Kidney epithelial cell (primary cell): ENCODE data around the gene HOXD3. TPM values are rescaled to one million over a fixed set of nuclear protein-coding genes. Genes with fewer than 3 reads are reported as not detected.
A peak's percentile ranks its signal among the peaks of the same experiment; 100 is the strongest.

Experiments
- DNase-seq: peaks from one replicate; pipeline ENCODE4 v3.0.0-alpha.2; 2010; ENCODE audit warnings: low read depth
- H3K27me3 ChIP-seq: 2 replicates; pipeline ENCODE4 v1.6.0; 2011; ENCODE audit warnings: low read length; ENCODE audit not compliant: control insufficient read depth, insufficient read depth
- H3K36me3 ChIP-seq: 2 replicates; pipeline ENCODE4 v1.5.1; 2011; ENCODE audit warnings: low read length; ENCODE audit not compliant: control insufficient read depth, insufficient read depth
- H3K4me3 ChIP-seq: 2 replicates; pipeline ENCODE4 v1.5.1; 2011; ENCODE audit warnings: low read depth, mild to moderate bottlenecking, control low read depth, low read length
- CTCF ChIP-seq: IDR thresholded peaks from 2 replicates; pipeline ENCODE4 v1.5.1; 2011; ENCODE audit warnings: mild to moderate bottlenecking, moderate library complexity, low read length, control low read depth, inconsistent platforms; ENCODE audit not compliant: insufficient read depth, poor library complexity, severe bottlenecking
- total RNA-seq: library from RNA; depleted of rRNA; stranded (reverse); fragments of >200 nt; gene quantifications from 2 replicates; pipeline ENCODE4 v1.2.3, GENCODE V29; 2015

The HOXD3 gene
- total RNA-seq, 1 donor from 2014 or later, result 5.4 TPM

GRCh38 chr2:176115883-176116813, 41.0 kb upstream of the HOXD3 start, which contains the start of gene HOXD10:
TSS of gene HOXD10 (plus strand) at chr2:176116778. CDS start at chr2:176116834, 56 bp downstream.
- peak within 1 kb of the TSS; percentile 65 for H3K4me3 ChIP-seq
- peaks cover 2% of the 10 kb centered on the region for H3K27me3 ChIP-seq
- DNase-seq, result peak; percentile 82
- peak; percentile 57 for TF ChIP-seq CTCF
- H3K36me3 ChIP-seq, result no peaks in the 10 kb centered on the region

- peak overlapping the region; percentile 65 for H3K4me3 ChIP-seq
- TF ChIP-seq CTCF, result no peak
- peaks cover 2% of the 10 kb centered on the region for H3K27me3 ChIP-seq
- no peak for DNase-seq
- H3K36me3 ChIP-seq, result no peaks in the 10 kb centered on the region
These were observed 39.8 kb upstream of the HOXD3 start for GRCh38 chr2:176117162-176117822.

- peaks cover 2% of the 10 kb centered on the region for H3K27me3 ChIP-seq
- H3K36me3 ChIP-seq, result no peaks in the 10 kb centered on the region
- TF ChIP-seq CTCF, result no peak
- no peak for DNase-seq
- peak overlapping the region; percentile 65 for H3K4me3 ChIP-seq
These were observed 39.2 kb upstream of the HOXD3 start for GRCh38 chr2:176117823-176118371.

GRCh38 chr2:176118601-176119339, 38.3 kb upstream of the HOXD3 start:
- DNase-seq, result no peak
- peak overlapping the region; percentile 65 for H3K4me3 ChIP-seq
- peaks cover 2% of the 10 kb centered on the region for H3K27me3 ChIP-seq

More at GRCh38 chr2:176118601-176119339, 38.3 kb upstream of the HOXD3 start:
- H3K36me3 ChIP-seq, result no peaks in the 10 kb centered on the region
- TF ChIP-seq CTCF, result peak; percentile 73
